Left lung (tissue), 10 donors: ENCODE data around the gene SCLY. TPM values are rescaled to one million over a fixed set of nuclear protein-coding genes. Genes with fewer than 3 reads are reported as not detected.

Source experiments
- ATAC-seq: fragments of 200-7000 bp; cut with Tn5 transposase; one replicate; pipeline ENCODE4 v1.9.1; 2020; ENCODE audit warnings: moderate library complexity
- DNase-seq, 4 donors: peaks; one replicate each; pipeline ENCODE4 v3.0.0-alpha.2; 2013 to 2020
- H3K27ac ChIP-seq, 2 donors: fragments of 200-600 bp; sonication (generic) in 1 of 2; one replicate each; pipeline versions ENCODE4 v1.5.0 to v1.8.0; 2020 to 2021
- H3K27me3 ChIP-seq, 2 donors: fragments of 200-600 bp; sonication (generic) in 1 of 2; one replicate each; pipeline versions ENCODE4 v1.5.0 to v1.8.0; 2020 to 2021
- H3K36me3 ChIP-seq, 2 donors: fragments of 200-600 bp; sonication (generic) in 1 of 2; one replicate each; pipeline versions ENCODE4 v1.5.0 to v1.8.0; 2020 to 2021
- H3K4me1 ChIP-seq, 2 donors: fragments of 200-600 bp; one replicate each; pipeline ENCODE4 v1.8.0; 2021
- H3K4me3 ChIP-seq, 2 donors: fragments of 200-600 bp; sonication (generic) in 1 of 2; one replicate each; pipeline versions ENCODE4 v1.5.0 to v1.8.0; 2020 to 2021; ENCODE audit warnings: mild to moderate bottlenecking in 1 of 2
- H3K9me3 ChIP-seq, 2 donors: fragments of 200-600 bp; sonication (generic) in 1 of 2; one replicate each; pipeline versions ENCODE4 v1.5.0 to v1.8.0; 2020 to 2021
- CTCF ChIP-seq, 2 donors: fragments of 200-600 bp; sonication (generic) in 1 of 2; IDR thresholded peaks; one replicate each; pipeline versions ENCODE4 v1.5.0 to v1.8.0; 2021; ENCODE audit warnings: antibody characterized with exemption in 2 of 2
- intact Hi-C, 2 donors: fragments of 100-400 bp; cut with DNase I; formaldehyde crosslinking; loops; one replicate each; pipeline versions ENCODE4 v1.11.2 to v1.14.2; 2022
- polyA plus RNA-seq, 6 donors: library from polyadenylated mRNA; unstranded; fragments of 120-200 nt; gene quantifications; one replicate each; pipeline ENCODE4 v1.2.1, GENCODE V29; 2013; ENCODE audit not compliant: insufficient read length in 6 of 6
- total RNA-seq, 2 donors: library from RNA; stranded (reverse); fragmentation: NEBNext Ultra II Directional; extraction: Animal tissue kit (Norgen Biotek cat#: 25700); gene quantifications; one replicate each; pipeline ENCODE4 v1.2.1, GENCODE V29; 2021
- donor health status: DM: no; HTN: yes; CAD: no.
- donor health status: DM: no; HTN: no; CAD: no.

SCLY gene
- total and polyA plus RNA-seq, 8 donors, result 10.9 to 20.9 (median 15.2) TPM

- H3K4me3 ChIP-seq, result no peak overlapping the region
- no peak for TF ChIP-seq CTCF (IDR thresholded peaks at IDR 0.05)
- no peaks in the 10 kb centered on the region for H3K4me1 ChIP-seq
- no peaks in the 10 kb centered on the region for H3K27me3 ChIP-seq
- peaks cover 0 to 55% of the 10 kb centered on the region in 2 donors for H3K36me3 ChIP-seq
- DNase-seq (no peak), ATAC-seq (no peak)
- no peaks in the 10 kb centered on the region for H3K9me3 ChIP-seq
- intact Hi-C loops, result no loop called here
- H3K27ac ChIP-seq, result no peak overlapping the region
Observed at GRCh38 chr2:238019962-238020361, 40.8 kb upstream of the SCLY start.

- TF ChIP-seq CTCF (IDR thresholded peaks at IDR 0.05), result no peak
- DNase-seq (no peak), ATAC-seq (no peak)
- Histone ChIP-seq H3K27me3 (no peaks in the 10 kb centered on the region), H3K4me3 (no peak overlapping the region), H3K9me3 (no peaks in the 10 kb centered on the region), H3K4me1 (no peaks in the 10 kb centered on the region), H3K27ac (no peak overlapping the region), H3K36me3 (peaks cover 0 to 63% of the 10 kb centered on the region in 2 donors)
- intact Hi-C loops, result no loop called here
Observed at GRCh38 chr2:238020816-238021215, 40.0 kb upstream of the SCLY start.

GRCh38 chr2:238021327-238021726, 39.5 kb upstream of the SCLY start:
- H3K4me3 ChIP-seq, result no peak overlapping the region
- H3K27me3 ChIP-seq, result no peaks in the 10 kb centered on the region
- intact Hi-C loops, result no loop called here
- no peak overlapping the region for H3K27ac ChIP-seq
- no peak for TF ChIP-seq CTCF (IDR thresholded peaks at IDR 0.05)
- DNase-seq, result no peak
- H3K4me1 ChIP-seq, result no peaks in the 10 kb centered on the region
- ATAC-seq, result no peak
- H3K9me3 ChIP-seq, result no peaks in the 10 kb centered on the region
- H3K36me3 ChIP-seq, result peaks cover 0 to 64% of the 10 kb centered on the region in 2 donors

- intact Hi-C loops, result no loop called here
- DNase-seq (no peak), ATAC-seq (no peak)
- Histone ChIP-seq H3K4me3 (no peak overlapping the region), H3K9me3 (no peaks in the 10 kb centered on the region), H3K36me3 (peaks cover 0 to 69% of the 10 kb centered on the region in 2 donors), H3K27me3 (no peaks in the 10 kb centered on the region), H3K27ac (no peak overlapping the region), H3K4me1 (no peaks in the 10 kb centered on the region)
- no peak for TF ChIP-seq CTCF (IDR thresholded peaks at IDR 0.05)
Observed at GRCh38 chr2:238022594-238023157, 38.1 kb upstream of the SCLY start.

GRCh38 chr2:238023608-238024007, 37.2 kb upstream of the SCLY start:
- intact Hi-C loops, result no loop called here
- no peaks in the 10 kb centered on the region for H3K4me1 ChIP-seq
- ATAC-seq (no peak), DNase-seq (no peak)
- H3K9me3 ChIP-seq, result no peaks in the 10 kb centered on the region
- no peaks in the 10 kb centered on the region for H3K27me3 ChIP-seq
- H3K36me3 ChIP-seq, result peaks cover 0 to 66% of the 10 kb centered on the region in 2 donors
- TF ChIP-seq CTCF (IDR thresholded peaks at IDR 0.05), result no peak
- H3K4me3 ChIP-seq, result no peak overlapping the region
- no peak overlapping the region for H3K27ac ChIP-seq
